ENCODE results near the gene ADGRB3.

DNA sequence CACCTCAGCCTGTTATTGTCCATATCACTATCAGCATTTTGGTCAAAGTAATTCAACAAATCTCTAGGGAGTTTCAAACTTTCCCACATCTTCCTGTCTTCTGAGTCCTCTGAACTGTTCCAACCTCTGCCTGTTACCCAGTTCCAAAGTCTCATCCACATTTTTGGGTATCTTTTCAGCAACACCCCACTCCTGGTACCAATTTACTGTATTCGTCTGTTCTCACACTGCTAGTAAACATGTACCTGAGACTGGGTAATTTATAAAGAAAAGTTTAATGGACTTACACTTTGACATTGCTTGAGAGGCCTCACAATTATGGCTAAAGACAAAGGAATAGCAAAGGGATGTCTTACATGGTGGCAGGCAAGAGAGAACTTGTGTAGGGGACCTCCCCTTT, 224.2 kb downstream of the ADGRB3 start:
- no peak for TF ChIP-seq EZH2 (optimal IDR thresholded peaks at IDR 0.05; ENCODE audit: low read depth, low read length)
- TF ChIP-seq, protein P1, sequence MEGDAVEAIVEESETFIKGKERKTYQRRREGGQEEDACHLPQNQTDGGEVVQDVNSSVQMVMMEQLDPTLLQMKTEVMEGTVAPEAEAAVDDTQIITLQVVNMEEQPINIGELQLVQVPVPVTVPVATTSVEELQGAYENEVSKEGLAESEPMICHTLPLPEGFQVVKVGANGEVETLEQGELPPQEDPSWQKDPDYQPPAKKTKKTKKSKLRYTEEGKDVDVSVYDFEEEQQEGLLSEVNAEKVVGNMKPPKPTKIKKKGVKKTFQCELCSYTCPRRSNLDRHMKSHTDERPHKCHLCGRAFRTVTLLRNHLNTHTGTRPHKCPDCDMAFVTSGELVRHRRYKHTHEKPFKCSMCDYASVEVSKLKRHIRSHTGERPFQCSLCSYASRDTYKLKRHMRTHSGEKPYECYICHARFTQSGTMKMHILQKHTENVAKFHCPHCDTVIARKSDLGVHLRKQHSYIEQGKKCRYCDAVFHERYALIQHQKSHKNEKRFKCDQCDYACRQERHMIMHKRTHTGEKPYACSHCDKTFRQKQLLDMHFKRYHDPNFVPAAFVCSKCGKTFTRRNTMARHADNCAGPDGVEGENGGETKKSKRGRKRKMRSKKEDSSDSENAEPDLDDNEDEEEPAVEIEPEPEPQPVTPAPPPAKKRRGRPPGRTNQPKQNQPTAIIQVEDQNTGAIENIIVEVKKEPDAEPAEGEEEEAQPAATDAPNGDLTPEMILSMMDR (IDR thresholded peaks at IDR 0.05; ENCODE audit: low read length): no peak
